Measurements from ENCODE around the gene AP2B1.

DNA sequence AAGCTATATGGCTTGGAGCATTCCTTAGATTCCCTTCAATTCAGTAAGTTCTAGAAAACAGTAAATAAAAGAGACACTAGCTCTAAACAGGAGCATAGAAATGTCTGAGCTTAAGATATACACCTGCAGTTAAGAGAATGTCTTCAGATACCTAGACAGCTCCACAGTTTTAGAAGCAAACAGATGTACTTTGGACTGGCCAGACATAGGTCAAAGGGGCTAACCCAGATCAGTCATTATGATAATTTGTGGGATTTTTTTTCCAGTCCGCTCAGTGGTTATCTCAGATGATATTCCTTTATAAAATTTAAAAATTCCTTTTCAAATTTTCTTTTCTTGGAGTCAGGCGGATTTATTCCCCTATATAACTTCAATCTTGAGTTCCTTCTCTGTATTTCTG lies 78.5 kb downstream of the AP2B1 start:
- no peak for TF ChIP-seq POLR2A (IDR thresholded peaks at IDR 0.05)
- TF ChIP-seq, protein P1, sequence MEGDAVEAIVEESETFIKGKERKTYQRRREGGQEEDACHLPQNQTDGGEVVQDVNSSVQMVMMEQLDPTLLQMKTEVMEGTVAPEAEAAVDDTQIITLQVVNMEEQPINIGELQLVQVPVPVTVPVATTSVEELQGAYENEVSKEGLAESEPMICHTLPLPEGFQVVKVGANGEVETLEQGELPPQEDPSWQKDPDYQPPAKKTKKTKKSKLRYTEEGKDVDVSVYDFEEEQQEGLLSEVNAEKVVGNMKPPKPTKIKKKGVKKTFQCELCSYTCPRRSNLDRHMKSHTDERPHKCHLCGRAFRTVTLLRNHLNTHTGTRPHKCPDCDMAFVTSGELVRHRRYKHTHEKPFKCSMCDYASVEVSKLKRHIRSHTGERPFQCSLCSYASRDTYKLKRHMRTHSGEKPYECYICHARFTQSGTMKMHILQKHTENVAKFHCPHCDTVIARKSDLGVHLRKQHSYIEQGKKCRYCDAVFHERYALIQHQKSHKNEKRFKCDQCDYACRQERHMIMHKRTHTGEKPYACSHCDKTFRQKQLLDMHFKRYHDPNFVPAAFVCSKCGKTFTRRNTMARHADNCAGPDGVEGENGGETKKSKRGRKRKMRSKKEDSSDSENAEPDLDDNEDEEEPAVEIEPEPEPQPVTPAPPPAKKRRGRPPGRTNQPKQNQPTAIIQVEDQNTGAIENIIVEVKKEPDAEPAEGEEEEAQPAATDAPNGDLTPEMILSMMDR (IDR thresholded peaks at IDR 0.05 in 8 of 11, conservative IDR thresholded peaks at IDR 0.05 in 3 of 11): no peak

Data from spleen (tissue), 7 donors.